ENCODE measurements around the gene WDR70.
"Not testable (repeated sequence)": the region's sequence is repeated elsewhere in the genome, so short reads cannot be mapped to it uniquely, and the experiment has no call there.

The WDR70 gene

GRCh38 chr5:37469383-37469782 is 90.3 kb downstream of the WDR70 start:
- not testable (repeated sequence) for H3K9me3 Mint-ChIP-seq; H3K36me3 Mint-ChIP-seq (ENCODE audit: insufficient read depth); H3K4me3 Mint-ChIP-seq; ATAC-seq (replicated peaks; ENCODE audit: extremely low read depth, poor library complexity, severe bottlenecking); H3K27ac Mint-ChIP-seq (ENCODE audit: low read depth); DNase-seq (ENCODE audit: low spot score in 2 of 2); H3K27me3 Mint-ChIP-seq; H3K4me1 Mint-ChIP-seq

- Mint-ChIP-seq H3K4me1 (no peaks in the 10 kb centered on the region), H3K27me3 (no peaks in the 10 kb centered on the region), H3K27ac (ENCODE audit: low read depth) (no peak overlapping the region), H3K4me3 (no peak overlapping the region), H3K9me3 (no peaks in the 10 kb centered on the region), H3K36me3 (ENCODE audit: insufficient read depth) (peaks cover 5% of the 10 kb centered on the region)
- ATAC-seq (replicated peaks; ENCODE audit: extremely low read depth, poor library complexity, severe bottlenecking) (no peak), DNase-seq (ENCODE audit: low spot score in 2 of 2) (no peak)
Measured at GRCh38 chr5:37471666-37472197, 92.6 kb downstream of the WDR70 start.

- Mint-ChIP-seq H3K4me3 (no peak overlapping the region), H3K36me3 (ENCODE audit: insufficient read depth) (peaks cover 26% of the 10 kb centered on the region), H3K27me3 (no peaks in the 10 kb centered on the region), H3K27ac (ENCODE audit: low read depth) (no peak overlapping the region), H3K4me1 (peaks cover 4% of the 10 kb centered on the region), H3K9me3 (peaks cover 10% of the 10 kb centered on the region)
- DNase-seq (ENCODE audit: low spot score in 2 of 2) = no peak
- no peak for ATAC-seq (replicated peaks; ENCODE audit: extremely low read depth, poor library complexity, severe bottlenecking)
Measured at GRCh38 chr5:37477426-37477825, 98.3 kb downstream of the WDR70 start.

- ATAC-seq (replicated peaks; ENCODE audit: extremely low read depth, poor library complexity, severe bottlenecking) = no peak
- Mint-ChIP-seq H3K4me3 (no peak overlapping the region), H3K4me1 (peaks cover 4% of the 10 kb centered on the region), H3K9me3 (peaks cover 10% of the 10 kb centered on the region), H3K27ac (ENCODE audit: low read depth) (no peak overlapping the region), H3K27me3 (no peaks in the 10 kb centered on the region), H3K36me3 (ENCODE audit: insufficient read depth) (peaks cover 26% of the 10 kb centered on the region)
- DNase-seq (ENCODE audit: low spot score in 2 of 2) = no peak
Measured at GRCh38 chr5:37478121-37478894, 99.2 kb downstream of the WDR70 start.

- H3K27me3 Mint-ChIP-seq; H3K27ac Mint-ChIP-seq (ENCODE audit: low read depth); ATAC-seq (replicated peaks; ENCODE audit: extremely low read depth, poor library complexity, severe bottlenecking); H3K4me1 Mint-ChIP-seq; H3K4me3 Mint-ChIP-seq; DNase-seq (ENCODE audit: low spot score in 2 of 2): not testable (repeated sequence)
- H3K9me3 Mint-ChIP-seq = peaks cover 10% of the 10 kb centered on the region
- peaks cover 22% of the 10 kb centered on the region for H3K36me3 Mint-ChIP-seq (ENCODE audit: insufficient read depth)
Measured at GRCh38 chr5:37481395-37481794, 102.3 kb downstream of the WDR70 start.

- H3K27ac Mint-ChIP-seq (ENCODE audit: low read depth) = no peak overlapping the region
Measured at GRCh38 chr5:37490120-37490810, 111.1 kb downstream of the WDR70 start.

GRCh38 chr5:37490931-37491330 is 111.8 kb downstream of the WDR70 start:
- ATAC-seq (replicated peaks; ENCODE audit: extremely low read depth, poor library complexity, severe bottlenecking) = no peak
- DNase-seq (ENCODE audit: low spot score in 2 of 2) = no peak
- Mint-ChIP-seq H3K4me3 (no peak overlapping the region), H3K27me3 (no peaks in the 10 kb centered on the region), H3K27ac (ENCODE audit: low read depth) (no peak overlapping the region), H3K9me3 (peaks cover 12% of the 10 kb centered on the region), H3K4me1 (peaks cover 18% of the 10 kb centered on the region), H3K36me3 (ENCODE audit: insufficient read depth) (peaks cover 12% of the 10 kb centered on the region)

More at GRCh38 chr5:37490120-37490810, 111.1 kb downstream of the WDR70 start:
- Mint-ChIP-seq H3K4me1 (peaks cover 14% of the 10 kb centered on the region), H3K4me3 (no peak overlapping the region), H3K27me3 (no peaks in the 10 kb centered on the region), H3K9me3 (peaks cover 12% of the 10 kb centered on the region), H3K36me3 (ENCODE audit: insufficient read depth) (peaks cover 12% of the 10 kb centered on the region)
- DNase-seq (ENCODE audit: low spot score in 2 of 2) (no peak), ATAC-seq (replicated peaks; ENCODE audit: extremely low read depth, poor library complexity, severe bottlenecking) (no peak)

- no peak overlapping the region for H3K4me3 Mint-ChIP-seq
- peaks cover 18% of the 10 kb centered on the region for H3K4me1 Mint-ChIP-seq
- H3K27ac Mint-ChIP-seq (ENCODE audit: low read depth) = no peak overlapping the region
- peaks cover 10% of the 10 kb centered on the region for H3K9me3 Mint-ChIP-seq
- ATAC-seq (replicated peaks; ENCODE audit: extremely low read depth, poor library complexity, severe bottlenecking) = no peak
- no peaks in the 10 kb centered on the region for H3K27me3 Mint-ChIP-seq
- peaks cover 9% of the 10 kb centered on the region for H3K36me3 Mint-ChIP-seq (ENCODE audit: insufficient read depth)
- DNase-seq (ENCODE audit: low spot score in 2 of 2) = no peak
Measured at GRCh38 chr5:37492778-37493555, 113.8 kb downstream of the WDR70 start.

GRCh38 chr5:37494756-37495155 is 115.6 kb downstream of the WDR70 start:
- peaks cover 10% of the 10 kb centered on the region for H3K36me3 Mint-ChIP-seq (ENCODE audit: insufficient read depth)

GRCh38 chr5:37495210-37495609 is 116.1 kb downstream of the WDR70 start:
- ATAC-seq (replicated peaks; ENCODE audit: extremely low read depth, poor library complexity, severe bottlenecking) (no peak), DNase-seq (ENCODE audit: low spot score in 2 of 2) (no peak)
- Mint-ChIP-seq H3K36me3 (ENCODE audit: insufficient read depth) (peaks cover 10% of the 10 kb centered on the region), H3K9me3 (no peaks in the 10 kb centered on the region), H3K4me3 (no peak overlapping the region), H3K4me1 (peaks cover 12% of the 10 kb centered on the region), H3K27ac (ENCODE audit: low read depth) (no peak overlapping the region), H3K27me3 (no peaks in the 10 kb centered on the region)

More at GRCh38 chr5:37494756-37495155, 115.6 kb downstream of the WDR70 start:
- H3K9me3 Mint-ChIP-seq = no peaks in the 10 kb centered on the region
- no peaks in the 10 kb centered on the region for H3K27me3 Mint-ChIP-seq
- ATAC-seq (replicated peaks; ENCODE audit: extremely low read depth, poor library complexity, severe bottlenecking) (no peak), DNase-seq (ENCODE audit: low spot score in 2 of 2) (no peak)
- no peak overlapping the region for H3K27ac Mint-ChIP-seq (ENCODE audit: low read depth)
- H3K4me3 Mint-ChIP-seq = no peak overlapping the region
- peaks cover 12% of the 10 kb centered on the region for H3K4me1 Mint-ChIP-seq

GRCh38 chr5:37495668-37496347 is 116.7 kb downstream of the WDR70 start:
- Mint-ChIP-seq H3K9me3 (no peaks in the 10 kb centered on the region), H3K27ac (ENCODE audit: low read depth) (no peak overlapping the region), H3K4me3 (no peak overlapping the region), H3K27me3 (no peaks in the 10 kb centered on the region), H3K4me1 (peaks cover 12% of the 10 kb centered on the region), H3K36me3 (ENCODE audit: insufficient read depth) (peaks cover 11% of the 10 kb centered on the region)
- no peak for DNase-seq (ENCODE audit: low spot score in 2 of 2)
- no peak for ATAC-seq (replicated peaks; ENCODE audit: extremely low read depth, poor library complexity, severe bottlenecking)

- H3K4me1 Mint-ChIP-seq = peaks cover 18% of the 10 kb centered on the region
- no peak overlapping the region for H3K4me3 Mint-ChIP-seq
- peaks cover 15% of the 10 kb centered on the region for H3K36me3 Mint-ChIP-seq (ENCODE audit: insufficient read depth)
- H3K9me3 Mint-ChIP-seq = no peaks in the 10 kb centered on the region
- DNase-seq (ENCODE audit: low spot score in 2 of 2) = no peak
- ATAC-seq (replicated peaks; ENCODE audit: extremely low read depth, poor library complexity, severe bottlenecking) = no peak
- H3K27ac Mint-ChIP-seq (ENCODE audit: low read depth) = no peak overlapping the region
- H3K27me3 Mint-ChIP-seq = no peaks in the 10 kb centered on the region
Measured at GRCh38 chr5:37496902-37497445, 117.9 kb downstream of the WDR70 start.

Data from central memory CD8-positive, alpha-beta T cell (primary cell).